Measurements from ENCODE around the gene MGMT. TPM values are rescaled to one million over a fixed set of nuclear protein-coding genes. Genes with fewer than 3 reads are reported as not detected.

Gene MGMT
- total RNA-seq, 1 donor from 2014 or later = 13.9 TPM

GRCh38 chr10:129615381-129615780 is 148.3 kb downstream of the MGMT start:
- Mint-ChIP-seq H3K9me3 (ENCODE audit: low read depth) (no peaks in the 10 kb centered on the region), H3K27me3 (ENCODE audit: low read depth) (no peaks in the 10 kb centered on the region), H3K4me3 (ENCODE audit: unreplicated experiment) (no peak overlapping the region), H3K27ac (ENCODE audit: unreplicated experiment) (no peak overlapping the region), H3K4me1 (ENCODE audit: low read depth) (no peaks in the 10 kb centered on the region), H3K36me3 (ENCODE audit: low read depth) (no peaks in the 10 kb centered on the region)
- no peak for DNase-seq (ENCODE audit: low spot score)
- no peak for TF ChIP-seq CTCF (IDR thresholded peaks at IDR 0.05)

GRCh38 chr10:129615921-129616525 is 149.0 kb downstream of the MGMT start:
- no peak for DNase-seq (ENCODE audit: low spot score)
- Mint-ChIP-seq H3K4me1 (ENCODE audit: low read depth) (no peaks in the 10 kb centered on the region), H3K27ac (ENCODE audit: unreplicated experiment) (no peak overlapping the region), H3K27me3 (ENCODE audit: low read depth) (no peaks in the 10 kb centered on the region), H3K4me3 (ENCODE audit: unreplicated experiment) (no peak overlapping the region), H3K9me3 (ENCODE audit: low read depth) (no peaks in the 10 kb centered on the region), H3K36me3 (ENCODE audit: low read depth) (no peaks in the 10 kb centered on the region)
- TF ChIP-seq CTCF (IDR thresholded peaks at IDR 0.05) = no peak

GRCh38 chr10:129617768-129618167 is 150.7 kb downstream of the MGMT start:
- Mint-ChIP-seq H3K27ac (ENCODE audit: unreplicated experiment) (no peak overlapping the region), H3K9me3 (ENCODE audit: low read depth) (no peaks in the 10 kb centered on the region), H3K4me3 (ENCODE audit: unreplicated experiment) (no peak overlapping the region), H3K36me3 (ENCODE audit: low read depth) (no peaks in the 10 kb centered on the region), H3K27me3 (ENCODE audit: low read depth) (no peaks in the 10 kb centered on the region), H3K4me1 (ENCODE audit: low read depth) (peaks cover 13% of the 10 kb centered on the region)
- DNase-seq (ENCODE audit: low spot score) = no peak
- no peak for TF ChIP-seq CTCF (IDR thresholded peaks at IDR 0.05)

- Mint-ChIP-seq H3K27me3 (ENCODE audit: low read depth) (no peaks in the 10 kb centered on the region), H3K27ac (ENCODE audit: unreplicated experiment) (no peak overlapping the region), H3K9me3 (ENCODE audit: low read depth) (no peaks in the 10 kb centered on the region), H3K36me3 (ENCODE audit: low read depth) (no peaks in the 10 kb centered on the region), H3K4me1 (ENCODE audit: low read depth) (peaks cover 17% of the 10 kb centered on the region), H3K4me3 (ENCODE audit: unreplicated experiment) (no peak overlapping the region)
- no peak for DNase-seq (ENCODE audit: low spot score)
- TF ChIP-seq CTCF (IDR thresholded peaks at IDR 0.05) = no peak
Measured at GRCh38 chr10:129621062-129621461, 154.0 kb downstream of the MGMT start.

GRCh38 chr10:129621693-129622092 is 154.7 kb downstream of the MGMT start:
- Mint-ChIP-seq H3K27me3 (ENCODE audit: low read depth) (no peaks in the 10 kb centered on the region), H3K27ac (ENCODE audit: unreplicated experiment) (no peak overlapping the region), H3K4me3 (ENCODE audit: unreplicated experiment) (no peak overlapping the region), H3K36me3 (ENCODE audit: low read depth) (no peaks in the 10 kb centered on the region), H3K9me3 (ENCODE audit: low read depth) (no peaks in the 10 kb centered on the region), H3K4me1 (ENCODE audit: low read depth) (peaks cover 18% of the 10 kb centered on the region)
- no peak for TF ChIP-seq CTCF (IDR thresholded peaks at IDR 0.05)
- DNase-seq (ENCODE audit: low spot score) = no peak

All from chondrocyte (in vitro differentiated cells).